A673 (cell line): ENCODE data around the gene NHLRC2. TPM values are rescaled to one million over a fixed set of nuclear protein-coding genes. Genes with fewer than 3 reads are reported as not detected.
A peak's percentile ranks its signal among the peaks of the same experiment; 100 is the strongest.

Experiments used
- BruUV-seq: library from RNA; stranded (reverse); fragments of 400-500 nt; replicated peaks from 2 replicates; lab custom pipeline; 2021; lab: Mats Ljungman, UMichigan
- CTCF ChIA-PET: fragments of 300-600 bp; sonication (Branson Sonifier 250); formaldehyde crosslinking; loops from one replicate; lab custom pipeline; 2022; ENCODE audit warnings: antibody characterized with exemption; lab: Charles Lee
- POLR2A ChIA-PET: fragments of 300-600 bp; sonication (Branson Sonifier 250); formaldehyde crosslinking; loops from one replicate; lab custom pipeline; 2022; ENCODE audit warnings: antibody characterized with exemption; ENCODE audit not compliant: low non-redundant PET; lab: Charles Lee
- DNase-seq: peaks from one replicate; pipeline ENCODE4 v3.0.0-alpha.2; 2015; ENCODE audit warnings: low spot score
- H3K27ac ChIP-seq: fragments of 200-600 bp; sonication (generic); 2 replicates; pipeline ENCODE4 v1.5.1; 2016; ENCODE audit warnings: mixed run types, low read depth, mild to moderate bottlenecking, mixed read lengths, antibody characterized with exemption, low read length; ENCODE audit not compliant: poor library complexity, severe bottlenecking
- H3K27me3 ChIP-seq: fragments of 200-600 bp; sonication (generic); replicated peaks from 2 replicates; pipeline ENCODE4 v1.6.1; 2017; ENCODE audit warnings: mixed run types, low read depth, mild to moderate bottlenecking, mixed read lengths, antibody characterized with exemption, low read length; ENCODE audit not compliant: insufficient read depth, poor library complexity
- H3K36me3 ChIP-seq: fragments of 200-600 bp; sonication (generic); 2 replicates; pipeline ENCODE4 v1.6.1; 2016; ENCODE audit warnings: mixed run types, mild to moderate bottlenecking, mixed read lengths, antibody characterized with exemption, low read length; ENCODE audit not compliant: insufficient read depth, poor library complexity, severe bottlenecking
- H3K4me1 ChIP-seq: fragments of 200-600 bp; sonication (generic); 2 replicates; pipeline ENCODE4 v1.6.1; 2017; ENCODE audit warnings: mixed run types, mild to moderate bottlenecking, mixed read lengths, antibody characterized with exemption, low read length; ENCODE audit not compliant: insufficient read depth, poor library complexity, severe bottlenecking
- H3K4me3 ChIP-seq: fragments of 200-600 bp; sonication (generic); 2 replicates; pipeline ENCODE4 v1.5.1; 2016; ENCODE audit warnings: low read depth, mixed run types, mild to moderate bottlenecking, mixed read lengths, low read length; ENCODE audit not compliant: poor library complexity, severe bottlenecking
- H3K9me3 ChIP-seq: fragments of 200-600 bp; sonication (generic); 2 replicates; pipeline ENCODE4 v1.6.1; 2016; ENCODE audit warnings: mixed run types, low read depth, mild to moderate bottlenecking, mixed read lengths, antibody characterized with exemption, low read length; ENCODE audit not compliant: poor library complexity, severe bottlenecking
- EZH2 ChIP-seq: fragments of 200-600 bp; sonication (generic); IDR thresholded peaks from 2 replicates; pipeline ENCODE4 v1.6.1; 2017; ENCODE audit warnings: borderline replicate concordance, low read depth, mild to moderate bottlenecking, mixed read lengths, antibody characterized with exemption, low read length; ENCODE audit not compliant: poor library complexity, severe bottlenecking
- intact Hi-C: fragments of 100-400 bp; cut with micrococcal nuclease; formaldehyde crosslinking; loops from one replicate; pipeline ENCODE4 v1.10.0; 2022; ENCODE audit not compliant: unreplicated experiment
- total RNA-seq: library from RNA; stranded (reverse); gene quantifications from 2 replicates; pipeline ENCODE4 v1.2.3, GENCODE V29; 2021
- TF ChIP-seq, protein P1 (sequence below): fragments of 300-800, 200-600 bp; sonication (generic); conservative IDR thresholded peaks from 2 replicates; pipeline ENCODE4 v1.5.1; 2017; ENCODE audit warnings: low read depth, mild to moderate bottlenecking, antibody characterized with exemption, low read length, moderate library complexity, mixed read lengths

Gene NHLRC2
- total RNA-seq, 1 experiment from 2014 or later, result 49.7 TPM

DNA sequence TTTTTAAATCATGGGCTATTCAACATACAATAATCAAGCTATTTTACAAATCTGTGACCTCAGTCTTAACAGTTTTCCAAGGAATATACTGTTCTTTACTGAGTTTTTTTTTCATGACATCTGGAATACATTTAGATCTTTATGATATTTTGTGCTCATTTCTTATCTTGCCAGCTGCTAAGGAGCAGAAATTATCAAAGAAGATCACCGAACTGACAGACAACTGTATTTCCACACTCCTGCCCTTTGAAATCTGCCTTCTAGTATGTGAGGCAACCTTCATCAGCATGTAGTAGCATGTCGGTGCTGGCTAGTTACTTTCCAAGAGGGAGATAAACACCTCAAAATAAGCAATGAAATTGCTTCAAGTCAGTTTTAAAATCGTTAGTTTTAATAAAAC is 66.4 kb downstream of the NHLRC2 start:
- TF ChIP-seq EZH2, result no peak
- TF ChIP-seq, protein P1, sequence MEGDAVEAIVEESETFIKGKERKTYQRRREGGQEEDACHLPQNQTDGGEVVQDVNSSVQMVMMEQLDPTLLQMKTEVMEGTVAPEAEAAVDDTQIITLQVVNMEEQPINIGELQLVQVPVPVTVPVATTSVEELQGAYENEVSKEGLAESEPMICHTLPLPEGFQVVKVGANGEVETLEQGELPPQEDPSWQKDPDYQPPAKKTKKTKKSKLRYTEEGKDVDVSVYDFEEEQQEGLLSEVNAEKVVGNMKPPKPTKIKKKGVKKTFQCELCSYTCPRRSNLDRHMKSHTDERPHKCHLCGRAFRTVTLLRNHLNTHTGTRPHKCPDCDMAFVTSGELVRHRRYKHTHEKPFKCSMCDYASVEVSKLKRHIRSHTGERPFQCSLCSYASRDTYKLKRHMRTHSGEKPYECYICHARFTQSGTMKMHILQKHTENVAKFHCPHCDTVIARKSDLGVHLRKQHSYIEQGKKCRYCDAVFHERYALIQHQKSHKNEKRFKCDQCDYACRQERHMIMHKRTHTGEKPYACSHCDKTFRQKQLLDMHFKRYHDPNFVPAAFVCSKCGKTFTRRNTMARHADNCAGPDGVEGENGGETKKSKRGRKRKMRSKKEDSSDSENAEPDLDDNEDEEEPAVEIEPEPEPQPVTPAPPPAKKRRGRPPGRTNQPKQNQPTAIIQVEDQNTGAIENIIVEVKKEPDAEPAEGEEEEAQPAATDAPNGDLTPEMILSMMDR, result no peak
- Histone ChIP-seq H3K36me3 (no peaks in the 10 kb centered on the region), H3K9me3 (peaks cover 9% of the 10 kb centered on the region), H3K4me1 (peaks cover 20% of the 10 kb centered on the region), H3K27ac (peak overlapping the region; percentile 39), H3K27me3 (no peaks in the 10 kb centered on the region), H3K4me3 (no peak overlapping the region)
- POLR2A ChIA-PET, result no interaction called here
- CTCF ChIA-PET, result no interaction called here
- no peak for DNase-seq
- BruUV-seq, result no TSS peak
- intact Hi-C loops, result no loop called here

- Histone ChIP-seq H3K27ac (no peak overlapping the region), H3K27me3 (no peaks in the 10 kb centered on the region), H3K9me3 (peaks cover 9% of the 10 kb centered on the region), H3K4me1 (peaks cover 20% of the 10 kb centered on the region), H3K36me3 (no peaks in the 10 kb centered on the region), H3K4me3 (no peak overlapping the region)
- BruUV-seq, result no TSS peak
- DNase-seq, result peak; percentile 64
- intact Hi-C loops, result no loop called here
- ChIA-PET CTCF (no interaction called here), POLR2A (no interaction called here)
- TF ChIP-seq, protein P1, result no peak
- no peak for TF ChIP-seq EZH2
Measured at GRCh38 chr10:113921561-113922370, 67.3 kb downstream of the NHLRC2 start.

DNA sequence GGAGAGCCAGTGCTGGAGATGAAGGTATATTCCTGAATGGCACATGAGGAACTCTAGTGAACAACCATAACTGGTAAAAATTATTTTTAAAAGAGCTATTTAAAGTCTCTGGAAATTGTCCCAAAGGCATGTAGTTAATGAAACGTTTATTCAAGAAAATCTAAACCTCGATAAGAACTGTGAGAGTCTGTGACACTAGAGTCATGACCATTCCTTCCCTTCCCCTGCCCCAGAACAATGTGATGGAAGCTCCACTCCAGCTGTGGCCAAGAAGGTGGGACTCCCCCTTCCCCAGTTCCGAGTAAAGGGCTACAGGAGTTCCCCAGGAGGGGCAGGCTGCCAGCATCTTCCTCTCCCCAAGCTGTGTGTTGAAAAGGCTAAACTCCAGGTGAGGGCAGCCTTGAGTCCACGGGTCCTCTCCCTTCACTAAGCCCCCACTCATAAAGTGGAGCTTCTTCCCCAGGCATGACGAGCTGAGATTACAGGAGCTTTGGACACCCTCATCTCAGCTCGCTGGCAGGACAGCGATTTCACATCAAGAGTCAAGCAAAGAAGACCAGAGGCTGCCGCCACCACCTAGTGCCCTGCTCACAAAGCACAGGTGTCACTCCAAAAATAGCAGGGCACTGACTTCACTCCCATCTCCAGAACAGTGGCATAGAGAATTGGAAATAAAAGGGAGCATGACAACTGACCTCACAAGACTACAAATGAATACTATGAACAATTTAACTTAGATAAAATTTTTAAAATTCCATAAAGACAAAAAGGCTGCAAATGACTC is 68.5 kb downstream of the NHLRC2 start:
- intact Hi-C loops, result no loop called here
- H3K27me3 ChIP-seq, result no peaks in the 10 kb centered on the region
- peaks cover 9% of the 10 kb centered on the region for H3K9me3 ChIP-seq
- no peaks in the 10 kb centered on the region for H3K36me3 ChIP-seq
- TF ChIP-seq EZH2, result no peak
- TF ChIP-seq, protein P1, result 0 out of 2 replicates have a peak, but pooled peaks have one; percentile 19
- DNase-seq, result no peak
- H3K4me1 ChIP-seq, result peaks cover 20% of the 10 kb centered on the region
- no TSS peak for BruUV-seq
- CTCF ChIA-PET, result no interaction called here
- no peak overlapping the region for H3K27ac ChIP-seq
- POLR2A ChIA-PET, result no interaction called here
- no peak overlapping the region for H3K4me3 ChIP-seq
